ENCODE measurements around the gene ST6GALNAC1. TPM values are rescaled to one million over a fixed set of nuclear protein-coding genes. Genes with fewer than 3 reads are reported as not detected.

Gene ST6GALNAC1
- total and polyA plus RNA-seq, 2 of the 4 experiments (the other 2 are of a cell fraction), result not detected

DNA sequence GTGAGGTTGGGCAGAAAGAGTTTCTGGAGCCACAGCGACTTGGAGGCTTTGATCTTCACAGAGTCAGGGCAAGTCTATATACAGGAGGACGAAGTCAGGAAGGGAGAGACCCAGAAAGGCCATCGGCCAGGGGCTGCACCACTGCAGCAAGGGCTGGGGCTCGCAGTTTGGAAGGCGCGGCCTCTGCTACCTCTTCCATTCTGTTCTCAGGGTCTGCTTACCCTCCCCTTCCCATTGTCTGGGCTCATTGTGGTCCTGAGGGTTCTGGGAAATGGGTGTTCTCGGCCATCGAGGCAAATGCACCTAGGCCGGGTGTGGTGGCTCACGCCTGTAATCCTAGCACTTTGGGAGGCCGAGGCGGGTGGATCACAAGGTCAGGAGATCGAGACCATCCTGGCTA lies 16.0 kb downstream of the ST6GALNAC1 start:
- Histone ChIP-seq H4K5ac (ENCODE audit: low read depth, low read length) (no peak overlapping the region), H3K4me1 (ENCODE audit: control insufficient read depth, insufficient read depth, low read length) (peaks cover 2% of the 10 kb centered on the region; the same call in 1 of the 2 replicates), H3K23ac (ENCODE audit: low read depth, low read length) (no peak overlapping the region), H2AK5ac (ENCODE audit: low read depth, low read length) (no peak overlapping the region), H3K9me1 (ENCODE audit: insufficient read depth, low read length) (peaks cover 2% of the 10 kb centered on the region; the same call in 1 of the 2 replicates), H2BK120ac (ENCODE audit: low read depth, low read length) (no peak overlapping the region), H3K14ac (replicated peaks; ENCODE audit: low read depth, low read length) (no peak overlapping the region), H3K36me3 (ENCODE audit: control insufficient read depth, insufficient read depth, low read length) (no peaks in the 10 kb centered on the region), H3K27me3 (ENCODE audit: control insufficient read depth, insufficient read depth, low read length) (peaks cover 17% of the 10 kb centered on the region), H2BK20ac (ENCODE audit: low read depth, low read length) (no peak overlapping the region), H2AFZ (replicated peaks; ENCODE audit: low read length, poor library complexity) (no peak overlapping the region), H3K4me3 (ENCODE audit: insufficient read depth, low read depth, low read length) (no peak overlapping the region), H3K56ac (ENCODE audit: extremely low read depth, insufficient read depth, low read length) (no peak overlapping the region), H3K18ac (ENCODE audit: low read depth, low read length) (no peak overlapping the region), H3K79me1 (ENCODE audit: low read depth in 1 of 2, low read length in 2 of 2) (no peaks in the 10 kb centered on the region), H4K20me1 (ENCODE audit: insufficient read depth, low read length) (no peaks in the 10 kb centered on the region), H3K4me2 (ENCODE audit: low read depth, low read length) (no peak overlapping the region), H4K8ac (ENCODE audit: low read depth in 2 of 2, low read length in 2 of 2) (no peak overlapping the region), H3K9ac (ENCODE audit: low read depth, low read length) (no peak overlapping the region), H4K91ac (ENCODE audit: insufficient read depth, low read depth, low read length) (no peak overlapping the region), H3K9me3 (ENCODE audit: control insufficient read depth, insufficient read depth, low read length) (no peaks in the 10 kb centered on the region), H2AK9ac (replicated peaks; ENCODE audit: low read depth, low read length, poor library complexity) (peak overlapping the region; percentile 72), H2BK15ac (ENCODE audit: low read depth, low read length) (no peak overlapping the region), H3K4ac (ENCODE audit: low read depth, low read length) (no peak overlapping the region), H3K27ac (ENCODE audit: insufficient read depth, low read length) (no peak overlapping the region), H2BK5ac (ENCODE audit: low read depth, low read length, poor library complexity, severe bottlenecking) (no peak overlapping the region)
- in situ Hi-C loops (cut with MboI; ENCODE audit: low sequenced_read_pairs) (no loop called here), dilution Hi-C loops (cut with HindIII; ENCODE audit: low sequenced_read_pairs, unreplicated experiment) (no loop called here), intact Hi-C loops (cut with micrococcal nuclease) (no loop called here)
- TF ChIP-seq RFX5 (IDR thresholded peaks at IDR 0.05; ENCODE audit: low read depth, low read length) (no peak), FOS (IDR thresholded peaks at IDR 0.05; ENCODE audit: low read depth, low read length) (no peak), RAD21 (IDR thresholded peaks at IDR 0.05; ENCODE audit: low read length) (no peak), MAZ (IDR thresholded peaks at IDR 0.05; ENCODE audit: borderline replicate concordance, low read depth, low read length) (no peak), NFE2L2 (IDR thresholded peaks at IDR 0.05; ENCODE audit: low read depth, low read length) (no peak), ELK1 (IDR thresholded peaks at IDR 0.05; ENCODE audit: borderline replicate concordance, low read depth, low read length) (no peak), USF2 (IDR thresholded peaks at IDR 0.05; ENCODE audit: low read depth, low read length) (no peak), RCOR1 (IDR thresholded peaks at IDR 0.05; ENCODE audit: insufficient replicate concordance, low read length) (no peak), MAFK (IDR thresholded peaks at IDR 0.05; ENCODE audit: low read depth, low read length) (no peak), SMC3 (IDR thresholded peaks at IDR 0.05; ENCODE audit: low read depth, low read length) (no peak), CHD1 (IDR thresholded peaks at IDR 0.05; ENCODE audit: low read depth, low read length) (no peak), POLR2A (IDR thresholded peaks at IDR 0.05; ENCODE audit: low read depth, low read length) (no peak), CEBPB (IDR thresholded peaks at IDR 0.05; ENCODE audit: low read depth, low read length) (no peak), MXI1 (IDR thresholded peaks at IDR 0.05; ENCODE audit: borderline replicate concordance, low read depth, low read length) (no peak), BHLHE40 (IDR thresholded peaks at IDR 0.05; ENCODE audit: low read depth, low read length) (no peak)
- TF ChIP-seq, protein P1, sequence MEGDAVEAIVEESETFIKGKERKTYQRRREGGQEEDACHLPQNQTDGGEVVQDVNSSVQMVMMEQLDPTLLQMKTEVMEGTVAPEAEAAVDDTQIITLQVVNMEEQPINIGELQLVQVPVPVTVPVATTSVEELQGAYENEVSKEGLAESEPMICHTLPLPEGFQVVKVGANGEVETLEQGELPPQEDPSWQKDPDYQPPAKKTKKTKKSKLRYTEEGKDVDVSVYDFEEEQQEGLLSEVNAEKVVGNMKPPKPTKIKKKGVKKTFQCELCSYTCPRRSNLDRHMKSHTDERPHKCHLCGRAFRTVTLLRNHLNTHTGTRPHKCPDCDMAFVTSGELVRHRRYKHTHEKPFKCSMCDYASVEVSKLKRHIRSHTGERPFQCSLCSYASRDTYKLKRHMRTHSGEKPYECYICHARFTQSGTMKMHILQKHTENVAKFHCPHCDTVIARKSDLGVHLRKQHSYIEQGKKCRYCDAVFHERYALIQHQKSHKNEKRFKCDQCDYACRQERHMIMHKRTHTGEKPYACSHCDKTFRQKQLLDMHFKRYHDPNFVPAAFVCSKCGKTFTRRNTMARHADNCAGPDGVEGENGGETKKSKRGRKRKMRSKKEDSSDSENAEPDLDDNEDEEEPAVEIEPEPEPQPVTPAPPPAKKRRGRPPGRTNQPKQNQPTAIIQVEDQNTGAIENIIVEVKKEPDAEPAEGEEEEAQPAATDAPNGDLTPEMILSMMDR (conservative IDR thresholded peaks at IDR 0.05; ENCODE audit: low read depth, low read length), result no peak
- no peak for DNase-seq
- no peak for ATAC-seq (ENCODE audit: low read depth)
- BruUV-seq (replicated peaks), result no TSS peak
- CTCF ChIA-PET, result no interaction called here
- POLR2A ChIA-PET (ENCODE audit: unreplicated experiment), result no interaction called here
- 80% methylated on average over 2 of the region's 13 CpGs; no CpG with 5 or more reads in 1 of the 2 experiments for WGBS, 2 experiments (ENCODE audit: extremely low coverage in 2 of 2, insufficient read length in 1 of 2)
